GM12878 (cell line): Measurements from ENCODE around the gene KIF20B. TPM values are rescaled to one million over a fixed set of nuclear protein-coding genes. Genes with fewer than 3 reads are reported as not detected.

ENCODE experiments used
- ATAC-seq: fragments of 200-7000 bp; cut with Tn5 transposase; 3 replicates; pipeline ENCODE4 v1.9.1; 2020; ENCODE audit warnings: mild to moderate bottlenecking, moderate library complexity
- BruUV-seq: library from RNA; stranded (reverse); fragments of 400-500 nt; replicated peaks from 2 replicates; lab custom pipeline; 2021; lab: Mats Ljungman, UMichigan
- CTCF ChIA-PET: fragments of 300-600 bp; sonication (Branson Sonifier 250); formaldehyde crosslinking; extraction: SDS; loops from one replicate; lab custom pipeline; 2021; ENCODE audit warnings: inconsistent platforms; lab: Yijun Ruan, JAX
- POLR2A ChIA-PET: fragments of 350-600 bp; formaldehyde crosslinking; extraction: SDS; loops from one replicate; lab custom pipeline; 2021; ENCODE audit warnings: inconsistent platforms; lab: Charles Lee
- RAD21 ChIA-PET: fragments of 300-600 bp; sonication (Branson Sonifier 250); formaldehyde crosslinking; loops from one replicate; lab custom pipeline; 2023; ENCODE audit warnings: antibody characterized with exemption; ENCODE audit not compliant: unreplicated experiment; lab: Charles Lee
- SMC1A ChIA-PET: fragments of 300-600 bp; sonication (Branson Sonifier 250); formaldehyde crosslinking; loops from one replicate; lab custom pipeline; 2023; ENCODE audit not compliant: unreplicated experiment, uncharacterized antibody; lab: Charles Lee
- DNase-seq: peaks from one replicate; pipeline ENCODE4 v3.0.0-alpha.2; 2011; ENCODE audit warnings: low read depth, low spot score
- FAIRE-seq: peaks from 3 replicates; lab custom pipeline; 2011; peaks lifted over from hg19 to GRCh38; lab: Jason Lieb, UNC
- H2AFZ ChIP-seq: 2 replicates; pipeline ENCODE4 v1.6.0; 2011; ENCODE audit warnings: low read depth, low read length, control low read depth; ENCODE audit not compliant: control insufficient read depth
- H3K27ac ChIP-seq: 2 replicates; pipeline ENCODE4 v1.5.1; 2011; ENCODE audit warnings: control low read depth; ENCODE audit not compliant: control insufficient read depth, insufficient read depth
- H3K27me3 ChIP-seq, 2 experiments: replicated peaks in 1 of 2; 2 replicates each; pipeline versions ENCODE4 v1.6.0 to v1.6.1; 2011; ENCODE audit warnings: low read length in 1 of 2; ENCODE audit not compliant: control insufficient read depth in 2 of 2, insufficient read depth in 2 of 2
- H3K36me3 ChIP-seq, 2 experiments: 2 replicates each; pipeline ENCODE4 v1.5.1; 2011; ENCODE audit warnings: low read length in 1 of 2; ENCODE audit not compliant: control insufficient read depth in 2 of 2, insufficient read depth in 2 of 2
- H3K4me1 ChIP-seq: 2 replicates; pipeline ENCODE4 v1.6.1; 2011; ENCODE audit warnings: mild to moderate bottlenecking, low read length, moderate library complexity, mixed read lengths; ENCODE audit not compliant: control insufficient read depth, insufficient read depth
- H3K4me2 ChIP-seq: 2 replicates; pipeline ENCODE4 v1.6.0; 2011; ENCODE audit warnings: control low read depth; ENCODE audit not compliant: control insufficient read depth, insufficient read depth
- H3K4me3 ChIP-seq: fragments of 200-600 bp; sonication (generic); 2 replicates; pipeline ENCODE4 v1.5.1; 2016
- H3K79me2 ChIP-seq: 2 replicates; pipeline ENCODE4 v1.6.0; 2011; ENCODE audit warnings: low read length; ENCODE audit not compliant: control insufficient read depth, insufficient read depth
- H3K9ac ChIP-seq: 2 replicates; pipeline ENCODE4 v1.8.0; 2011; ENCODE audit warnings: low read length, control low read depth, mixed read lengths; ENCODE audit not compliant: control insufficient read depth, insufficient read depth
- H3K9me3 ChIP-seq: replicated peaks from 3 replicates; pipeline ENCODE4 v1.5.1; 2011; ENCODE audit warnings: mild to moderate bottlenecking, low read length; ENCODE audit not compliant: control insufficient read depth, insufficient read depth
- H4K20me1 ChIP-seq: 2 replicates; pipeline ENCODE4 v1.6.0; 2011; ENCODE audit not compliant: control insufficient read depth, insufficient read depth
- BCLAF1 ChIP-seq: fragments of 450-650 bp; IDR thresholded peaks from 2 replicates; pipeline ENCODE4 v1.6.1; 2017; ENCODE audit warnings: antibody characterized with exemption, mild to moderate bottlenecking, moderate library complexity
- CHD4 ChIP-seq: fragments of 200-600 bp; sonication (generic); IDR thresholded peaks from 2 replicates; pipeline ENCODE4 v1.6.1; 2016; ENCODE audit warnings: mild to moderate bottlenecking
- DPF2 ChIP-seq: fragments of 450-650 bp; IDR thresholded peaks from 2 replicates; pipeline ENCODE4 v1.6.1; 2017; ENCODE audit warnings: mild to moderate bottlenecking
- HDGF ChIP-seq: fragments of 450-650 bp; IDR thresholded peaks from 2 replicates; pipeline ENCODE4 v1.6.1; 2016; ENCODE audit warnings: antibody characterized with exemption
- PML ChIP-seq: IDR thresholded peaks from 2 replicates; pipeline ENCODE4 v1.6.1; 2012; ENCODE audit warnings: low read length, inconsistent platforms
- POU2F2 ChIP-seq: IDR thresholded peaks from 3 replicates; pipeline ENCODE4 v1.6.1; 2011; ENCODE audit warnings: low read depth, mild to moderate bottlenecking, low read length, borderline replicate concordance
- RCOR1 ChIP-seq: conservative IDR thresholded peaks from 2 replicates; pipeline ENCODE4 v1.6.1; 2012; ENCODE audit warnings: low read depth, low read length, improper control_type of control experiment
- RELA ChIP-seq: fragments of 450-650 bp; IDR thresholded peaks from 2 replicates; pipeline ENCODE4 v1.8.0; 2014; ENCODE audit warnings: borderline replicate concordance; ENCODE audit not compliant: partially characterized antibody
- WGBS: methylation state at CpG from one replicate; pipeline ENCODE4 v1.1.6; 2016; ENCODE audit warnings: low lambda C conversion rate; ENCODE audit not compliant: insufficient replicate concordance, insufficient coverage; ENCODE audit errors: missing lambda C conversion rate; 5-methylcytosine and 5-hydroxymethylcytosine counted together
- in situ Hi-C: fragments of 300-500 bp; cut with MboI; formaldehyde crosslinking; loops from 9 replicates; pipeline ENCODE4 v1.14.3; 2018; ENCODE audit warnings: mixed read lengths
- intact Hi-C: fragments of 100-400 bp; cut with micrococcal nuclease; formaldehyde crosslinking; loops from one replicate; pipeline ENCODE4 v1.14.2; 2022; ENCODE audit not compliant: unreplicated experiment
- polyA plus RNA-seq, 11 experiments: library from polyadenylated mRNA; depleted of rRNA in 4 of 11; unstranded in 6 of 11; stranded (reverse) in 5 of 11; fragments of >200 nt; fragmentation: Nextera tagmentation in 4 of 11; fragmentation: Illumina TruSeq in 1 of 11; extraction: Ambion mirVana in 4 of 11; extraction: Trizol in 1 of 11; gene quantifications; 1 replicate in 1 of 11; 2 replicates in 10 of 11; pipeline versions ENCODE4 v1.2.1 to v1.2.3, GENCODE V29; 2011 to 2016; ENCODE audit warnings: inconsistent platforms in 2 of 11, missing spikeins in 2 of 11, low read depth in 1 of 11
- total RNA-seq, 4 experiments: library from RNA; depleted of rRNA in 3 of 4; stranded (reverse); fragments of >200 nt in 3 of 4; fragmentation: Illumina TruSeq in 1 of 4; extraction: Trizol in 1 of 4; gene quantifications; 2 replicates each; pipeline versions ENCODE4 v1.2.1 to v1.2.3, GENCODE V29; 2013 to 2021
- TF ChIP-seq, protein P1 (sequence below): fragments of 450-650 bp; formaldehyde crosslinking; IDR thresholded peaks from 2 replicates; pipeline ENCODE4 v1.4.0; 2020; ENCODE audit warnings: mild to moderate bottlenecking, moderate library complexity

The KIF20B gene
- total and polyA plus RNA-seq, 10 of the 15 experiments (the other 5 are each of a cell fraction or from before 2014, with no cell fraction given) = 15.6 to 67.7 (median 44.3) TPM

GRCh38 chr10:89684604-89685003 is 16.8 kb upstream of the KIF20B start:
- POLR2A ChIA-PET = interaction anchor here (0.9 to 1.1 kb wide), 2 partner anchors 12 to 17 kb away, joined by 3 to 4 read pairs; partner anchors contain the start of gene KIF20B
- no peak for ATAC-seq
- Histone ChIP-seq H3K79me2 (no peaks in the 10 kb centered on the region), H3K9ac (no peak overlapping the region), H3K4me3 (no peak overlapping the region), H2AFZ (no peak overlapping the region), H3K36me3 (no peaks in the 10 kb centered on the region), H3K9me3 (no peaks in the 10 kb centered on the region), H3K4me2 (no peak overlapping the region), H3K27me3 (no peaks in the 10 kb centered on the region), H3K4me1 (no peaks in the 10 kb centered on the region), H4K20me1 (no peaks in the 10 kb centered on the region), H3K27ac (no peak overlapping the region)
- 97% methylated on average over 2 of the region's 2 CpGs for WGBS
- SMC1A ChIA-PET = interaction anchor here (0.8 to 1.4 kb wide), 4 partner anchors 9 to 63 kb away, joined by 3 read pairs; no protein-coding TSS in a partner anchor
- DNase-seq = no peak
- no TSS peak for BruUV-seq
- in situ Hi-C loops = no loop called here
- intact Hi-C loops = no loop called here
- RAD21 ChIA-PET = no interaction called here
- TF ChIP-seq RCOR1 = no peak
- CTCF ChIA-PET = interaction anchor here (1.0 to 2.5 kb wide), 2 partner anchors 13 to 14 kb away, joined by 3 to 6 read pairs; no protein-coding TSS in a partner anchor
- FAIRE-seq = no peak

- Histone ChIP-seq H2AFZ (no peak overlapping the region), H3K4me1 (no peaks in the 10 kb centered on the region), H3K27me3 (no peaks in the 10 kb centered on the region), H3K36me3 (no peaks in the 10 kb centered on the region), H4K20me1 (no peaks in the 10 kb centered on the region), H3K9me3 (no peaks in the 10 kb centered on the region), H3K79me2 (no peaks in the 10 kb centered on the region), H3K4me2 (no peak overlapping the region), H3K4me3 (no peak overlapping the region), H3K27ac (no peak overlapping the region), H3K9ac (no peak overlapping the region)
- SMC1A ChIA-PET = interaction anchor here (0.6 to 1.0 kb wide), 3 partner anchors 9 to 54 kb away, joined by 3 read pairs; partner anchors contain the start of gene KIF20B
- intact Hi-C loops = no loop called here
- RAD21 ChIA-PET = no interaction called here
- FAIRE-seq = no peak
- no peak for DNase-seq
- CTCF ChIA-PET = interaction anchor here (0.9 to 1.1 kb wide), 2 partner anchors 10 to 13 kb away, joined by 3 read pairs; no protein-coding TSS in a partner anchor
- BruUV-seq = no TSS peak
- in situ Hi-C loops = no loop called here
- POLR2A ChIA-PET = no interaction called here
- WGBS = 63% methylated on average over 4 of the region's 4 CpGs
- ATAC-seq = no peak
- TF ChIP-seq POU2F2 = no peak
- no peak for TF ChIP-seq PML
- TF ChIP-seq BCLAF1 = no peak
- no peak for TF ChIP-seq CHD4
- TF ChIP-seq, protein P1, sequence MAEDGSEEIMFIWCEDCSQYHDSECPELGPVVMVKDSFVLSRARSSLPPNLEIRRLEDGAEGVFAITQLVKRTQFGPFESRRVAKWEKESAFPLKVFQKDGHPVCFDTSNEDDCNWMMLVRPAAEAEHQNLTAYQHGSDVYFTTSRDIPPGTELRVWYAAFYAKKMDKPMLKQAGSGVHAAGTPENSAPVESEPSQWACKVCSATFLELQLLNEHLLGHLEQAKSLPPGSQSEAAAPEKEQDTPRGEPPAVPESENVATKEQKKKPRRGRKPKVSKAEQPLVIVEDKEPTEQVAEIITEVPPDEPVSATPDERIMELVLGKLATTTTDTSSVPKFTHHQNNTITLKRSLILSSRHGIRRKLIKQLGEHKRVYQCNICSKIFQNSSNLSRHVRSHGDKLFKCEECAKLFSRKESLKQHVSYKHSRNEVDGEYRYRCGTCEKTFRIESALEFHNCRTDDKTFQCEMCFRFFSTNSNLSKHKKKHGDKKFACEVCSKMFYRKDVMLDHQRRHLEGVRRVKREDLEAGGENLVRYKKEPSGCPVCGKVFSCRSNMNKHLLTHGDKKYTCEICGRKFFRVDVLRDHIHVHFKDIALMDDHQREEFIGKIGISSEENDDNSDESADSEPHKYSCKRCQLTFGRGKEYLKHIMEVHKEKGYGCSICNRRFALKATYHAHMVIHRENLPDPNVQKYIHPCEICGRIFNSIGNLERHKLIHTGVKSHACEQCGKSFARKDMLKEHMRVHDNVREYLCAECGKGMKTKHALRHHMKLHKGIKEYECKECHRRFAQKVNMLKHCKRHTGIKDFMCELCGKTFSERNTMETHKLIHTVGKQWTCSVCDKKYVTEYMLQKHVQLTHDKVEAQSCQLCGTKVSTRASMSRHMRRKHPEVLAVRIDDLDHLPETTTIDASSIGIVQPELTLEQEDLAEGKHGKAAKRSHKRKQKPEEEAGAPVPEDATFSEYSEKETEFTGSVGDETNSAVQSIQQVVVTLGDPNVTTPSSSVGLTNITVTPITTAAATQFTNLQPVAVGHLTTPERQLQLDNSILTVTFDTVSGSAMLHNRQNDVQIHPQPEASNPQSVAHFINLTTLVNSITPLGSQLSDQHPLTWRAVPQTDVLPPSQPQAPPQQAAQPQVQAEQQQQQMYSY = no peak
- no peak for TF ChIP-seq DPF2
- no peak for TF ChIP-seq HDGF
- no peak for TF ChIP-seq RELA
These were observed 15.5 kb upstream of the KIF20B start for GRCh38 chr10:89685936-89686335.
